Measurements from ENCODE around the gene CEP76. TPM values are rescaled to one million over a fixed set of nuclear protein-coding genes. Genes with fewer than 3 reads are reported as not detected.

Gene CEP76
- polyA plus RNA-seq, 1 of the 3 experiments (the other 2 are of a cell fraction) = 6.4 TPM

DNA sequence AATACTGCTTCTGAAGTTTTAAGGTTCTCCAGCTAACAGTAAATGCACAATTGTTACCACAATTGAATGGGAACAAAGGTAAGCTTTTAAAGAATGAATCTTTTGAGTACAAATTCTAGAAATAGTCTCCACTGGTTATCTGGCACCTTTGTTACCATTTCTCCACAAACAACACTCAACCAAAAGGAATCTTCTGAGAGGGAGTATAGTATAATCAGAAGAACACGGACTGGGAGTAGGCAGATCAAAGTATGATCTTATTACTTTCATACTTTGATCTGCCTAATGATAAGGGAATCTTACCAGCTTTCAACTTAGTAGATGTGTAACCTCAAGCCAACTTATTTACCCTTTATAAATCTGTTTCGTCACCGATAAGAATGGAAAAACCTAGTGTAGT, 1.4 kb downstream of the CEP76 start:
- DNase-seq = no peak
- 64% methylated on average over 3 of the region's 3 CpGs for WGBS (ENCODE audit: low lambda C conversion rate)
- Histone ChIP-seq H3K27ac (ENCODE audit: low read depth in 2 of 2, low read length in 1 of 2) (peak overlapping the region in 1 of 2 experiments; percentile 92; a peak in 1 of 4 replicates), H3K4me1 (ENCODE audit: control insufficient read depth in 1 of 2, insufficient read depth in 2 of 2, low read depth in 1 of 2, low read length in 1 of 2) (peaks cover 13 to 15% of the 10 kb centered on the region in 2 experiments; a peak in 3 of 4 replicates), H3K9me2 (no peaks in the 10 kb centered on the region), H3K9me3 (no peaks in the 10 kb centered on the region), H3F3A (replicated peaks; ENCODE audit: insufficient read depth) (peaks cover 32% of the 10 kb centered on the region), H3K36me3 (replicated peaks in 1 of 2; ENCODE audit: control insufficient read depth in 1 of 2, insufficient read depth in 2 of 2, low read length in 1 of 2) (peaks cover 35% of the 10 kb centered on the region in 2 experiments), H2AFZ (ENCODE audit: low read depth) (peak overlapping the region; percentile 94; the same call in 1 of the 2 replicates), H3K4me2 (peak overlapping the region; percentile 78), H3K27me3 (ENCODE audit: insufficient read depth) (no peaks in the 10 kb centered on the region), H3K9ac (peak overlapping the region; percentile 99; the same call in 1 of the 2 replicates), H4K20me1 (ENCODE audit: insufficient read depth) (peaks cover 16% of the 10 kb centered on the region), H3K79me2 (ENCODE audit: insufficient read depth) (peaks cover 67% of the 10 kb centered on the region), H3K4me3 (ENCODE audit: low read depth in 2 of 2, low read length in 1 of 2) (peak overlapping the region; percentile 91 to 100)
- TF ChIP-seq RAD21 (IDR thresholded peaks at IDR 0.05; ENCODE audit: low read length) (no peak), SMC3 (IDR thresholded peaks at IDR 0.05; ENCODE audit: low read depth, low read length) (no peak), NRF1 (IDR thresholded peaks at IDR 0.05; ENCODE audit: low read depth, low read length) (no peak), EZH2phosphoT487 (IDR thresholded peaks at IDR 0.05; ENCODE audit: borderline replicate concordance, low read depth) (no peak), GABPA (IDR thresholded peaks at IDR 0.05; ENCODE audit: low read depth) (no peak), RFX5 (IDR thresholded peaks at IDR 0.05; ENCODE audit: low read length) (no peak), FOXJ3 (CRISPR knock-in tag; IDR thresholded peaks at IDR 0.05) (no peak), TEAD4 (IDR thresholded peaks at IDR 0.05; ENCODE audit: borderline replicate concordance, insufficient read depth) (no peak), POLR2AphosphoS5 (IDR thresholded peaks at IDR 0.05; ENCODE audit: low read depth, low read length) (no peak), SIN3A (IDR thresholded peaks at IDR 0.05; ENCODE audit: borderline replicate concordance, low read depth, low read length) (no peak), FOXM1 (IDR thresholded peaks at IDR 0.05; ENCODE audit: low read depth) (no peak), TCF12 (IDR thresholded peaks at IDR 0.05) (no peak), FOSL2 (IDR thresholded peaks at IDR 0.05; ENCODE audit: borderline replicate concordance, low read depth) (no peak), YY1 (IDR thresholded peaks at IDR 0.05; ENCODE audit: low read depth) (no peak)
- TF ChIP-seq, protein P1, sequence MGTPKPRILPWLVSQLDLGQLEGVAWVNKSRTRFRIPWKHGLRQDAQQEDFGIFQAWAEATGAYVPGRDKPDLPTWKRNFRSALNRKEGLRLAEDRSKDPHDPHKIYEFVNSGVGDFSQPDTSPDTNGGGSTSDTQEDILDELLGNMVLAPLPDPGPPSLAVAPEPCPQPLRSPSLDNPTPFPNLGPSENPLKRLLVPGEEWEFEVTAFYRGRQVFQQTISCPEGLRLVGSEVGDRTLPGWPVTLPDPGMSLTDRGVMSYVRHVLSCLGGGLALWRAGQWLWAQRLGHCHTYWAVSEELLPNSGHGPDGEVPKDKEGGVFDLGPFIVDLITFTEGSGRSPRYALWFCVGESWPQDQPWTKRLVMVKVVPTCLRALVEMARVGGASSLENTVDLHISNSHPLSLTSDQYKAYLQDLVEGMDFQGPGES (IDR thresholded peaks at IDR 0.05; ENCODE audit: low read depth, low read length) = no peak
- TF ChIP-seq, protein P2, sequence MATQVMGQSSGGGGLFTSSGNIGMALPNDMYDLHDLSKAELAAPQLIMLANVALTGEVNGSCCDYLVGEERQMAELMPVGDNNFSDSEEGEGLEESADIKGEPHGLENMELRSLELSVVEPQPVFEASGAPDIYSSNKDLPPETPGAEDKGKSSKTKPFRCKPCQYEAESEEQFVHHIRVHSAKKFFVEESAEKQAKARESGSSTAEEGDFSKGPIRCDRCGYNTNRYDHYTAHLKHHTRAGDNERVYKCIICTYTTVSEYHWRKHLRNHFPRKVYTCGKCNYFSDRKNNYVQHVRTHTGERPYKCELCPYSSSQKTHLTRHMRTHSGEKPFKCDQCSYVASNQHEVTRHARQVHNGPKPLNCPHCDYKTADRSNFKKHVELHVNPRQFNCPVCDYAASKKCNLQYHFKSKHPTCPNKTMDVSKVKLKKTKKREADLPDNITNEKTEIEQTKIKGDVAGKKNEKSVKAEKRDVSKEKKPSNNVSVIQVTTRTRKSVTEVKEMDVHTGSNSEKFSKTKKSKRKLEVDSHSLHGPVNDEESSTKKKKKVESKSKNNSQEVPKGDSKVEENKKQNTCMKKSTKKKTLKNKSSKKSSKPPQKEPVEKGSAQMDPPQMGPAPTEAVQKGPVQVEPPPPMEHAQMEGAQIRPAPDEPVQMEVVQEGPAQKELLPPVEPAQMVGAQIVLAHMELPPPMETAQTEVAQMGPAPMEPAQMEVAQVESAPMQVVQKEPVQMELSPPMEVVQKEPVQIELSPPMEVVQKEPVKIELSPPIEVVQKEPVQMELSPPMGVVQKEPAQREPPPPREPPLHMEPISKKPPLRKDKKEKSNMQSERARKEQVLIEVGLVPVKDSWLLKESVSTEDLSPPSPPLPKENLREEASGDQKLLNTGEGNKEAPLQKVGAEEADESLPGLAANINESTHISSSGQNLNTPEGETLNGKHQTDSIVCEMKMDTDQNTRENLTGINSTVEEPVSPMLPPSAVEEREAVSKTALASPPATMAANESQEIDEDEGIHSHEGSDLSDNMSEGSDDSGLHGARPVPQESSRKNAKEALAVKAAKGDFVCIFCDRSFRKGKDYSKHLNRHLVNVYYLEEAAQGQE (IDR thresholded peaks at IDR 0.05; ENCODE audit: low read depth, low read length) = no peak
- CTCF ChIA-PET = interaction anchor here (1.3 to 2.1 kb wide), 5 partner anchors 8 to 320 kb away, joined by 3 to 6 read pairs (median 4); no protein-coding TSS in a partner anchor
- POLR2A ChIA-PET = no interaction called here
